Muscle layer of duodenum (tissue), 2 donors: ENCODE data around the gene C1QTNF7.
A peak's percentile ranks its signal among the peaks of the same experiment; 100 is the strongest.

ENCODE experiments used
- H3K27ac ChIP-seq: one replicate; pipeline ENCODE4 v1.7.0; 2013; ENCODE audit warnings: mild to moderate bottlenecking, low read length
- H3K27me3 ChIP-seq: one replicate; pipeline ENCODE4 v1.7.0; 2013; ENCODE audit warnings: low read depth, mild to moderate bottlenecking, control low read depth, low read length
- H3K36me3 ChIP-seq, 2 donors: one replicate each; pipeline ENCODE4 v1.7.0; 2013; ENCODE audit warnings: low read length in 2 of 2, control low read depth in 1 of 2, mild to moderate bottlenecking in 1 of 2; ENCODE audit not compliant: insufficient read depth in 2 of 2, control insufficient read depth in 1 of 2
- H3K4me1 ChIP-seq, 2 donors: one replicate each; pipeline ENCODE4 v1.7.0; 2013; ENCODE audit warnings: low read length in 2 of 2, mild to moderate bottlenecking in 2 of 2, control low read depth in 1 of 2, moderate library complexity in 1 of 2; ENCODE audit not compliant: insufficient read depth in 2 of 2, control insufficient read depth in 1 of 2
- H3K4me3 ChIP-seq, 2 donors: one replicate each; pipeline ENCODE4 v1.7.0; 2013; ENCODE audit warnings: low read length in 2 of 2, low read depth in 1 of 2, mild to moderate bottlenecking in 1 of 2
- H3K9me3 ChIP-seq, 2 donors: one replicate each; pipeline ENCODE4 v1.7.0; 2013; ENCODE audit warnings: low read length in 2 of 2, control low read depth in 1 of 2, mild to moderate bottlenecking in 1 of 2; ENCODE audit not compliant: control insufficient read depth in 1 of 2
- donor health status: healthy.

Gene C1QTNF7

DNA sequence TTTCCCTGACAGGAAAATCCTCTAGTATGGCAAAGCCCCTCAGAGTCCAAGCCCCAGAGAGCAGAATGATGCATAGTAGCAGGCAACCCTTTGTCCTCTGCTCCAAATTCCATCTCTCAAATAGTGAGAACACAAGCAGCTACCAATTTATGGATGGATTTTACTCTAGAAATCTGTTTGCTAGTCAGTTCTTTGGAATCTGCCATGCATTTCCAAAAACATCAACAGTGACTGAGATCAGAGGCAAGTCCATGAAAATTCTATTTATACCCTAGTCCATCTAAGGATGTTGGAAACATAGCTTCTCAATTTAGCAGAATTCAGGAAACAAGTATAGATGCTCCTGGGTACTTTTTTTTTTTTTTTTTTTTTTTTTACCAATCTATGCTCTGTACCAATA is 31.9 kb downstream of the C1QTNF7 start:
- Histone ChIP-seq H3K4me3 (no peak overlapping the region), H3K36me3 (no peaks in the 10 kb centered on the region), H3K27me3 (no peaks in the 10 kb centered on the region), H3K9me3 (no peaks in the 10 kb centered on the region), H3K27ac (no peak overlapping the region), H3K4me1 (no peaks in the 10 kb centered on the region)

DNA sequence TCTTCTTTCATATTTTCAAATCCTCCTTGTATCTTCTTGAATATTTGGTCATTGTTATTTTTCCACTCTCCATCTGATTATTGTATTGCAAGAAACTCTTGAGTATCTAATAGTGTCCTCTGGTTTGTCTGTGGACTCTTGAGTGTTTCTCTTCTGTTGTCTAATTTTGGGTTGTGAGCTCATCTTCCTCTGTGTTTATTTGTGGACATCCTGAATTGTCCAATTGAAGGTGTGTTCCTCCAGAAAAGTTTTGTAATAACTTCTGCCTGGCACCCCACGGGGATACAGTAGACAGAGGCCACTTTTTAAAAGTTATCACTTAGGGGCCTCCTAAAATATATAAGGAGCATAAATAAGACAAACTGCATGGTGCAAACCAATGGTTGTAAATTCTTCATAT is 38.8 kb downstream of the C1QTNF7 start:
- Histone ChIP-seq H3K4me1 (peaks cover 0 to 17% of the 10 kb centered on the region in 2 donors), H3K36me3 (no peaks in the 10 kb centered on the region), H3K27ac (no peak overlapping the region), H3K4me3 (no peak overlapping the region), H3K9me3 (no peaks in the 10 kb centered on the region), H3K27me3 (no peaks in the 10 kb centered on the region)

GRCh38 chr4:15469402-15470127 is 41.7 kb downstream of the C1QTNF7 start, which contains the start of gene CC2D2A:
Gene CC2D2A (plus strand): TSS chr4:15469882. CDS start chr4:15475933, 6,051 bp downstream.
- peak within 1 kb of the TSS; percentile 86 to 92 for H3K4me3 ChIP-seq
- H3K27ac ChIP-seq = peak within 1 kb of the TSS; percentile 27
- H3K4me1 ChIP-seq = peaks cover 0 to 41% of the 10 kb centered on the region in 2 donors
- H3K9me3 ChIP-seq = no peaks in the 10 kb centered on the region
- no peaks in the 10 kb centered on the region for H3K36me3 ChIP-seq
- H3K27me3 ChIP-seq = no peaks in the 10 kb centered on the region

GRCh38 chr4:15470128-15470475 is 42.3 kb downstream of the C1QTNF7 start:
- peak overlapping the region; percentile 86 to 92 for H3K4me3 ChIP-seq
- peak overlapping the region; percentile 27 for H3K27ac ChIP-seq
- H3K4me1 ChIP-seq = peaks cover 0 to 41% of the 10 kb centered on the region in 2 donors
- no peaks in the 10 kb centered on the region for H3K9me3 ChIP-seq
- H3K27me3 ChIP-seq = no peaks in the 10 kb centered on the region
- no peaks in the 10 kb centered on the region for H3K36me3 ChIP-seq

DNA sequence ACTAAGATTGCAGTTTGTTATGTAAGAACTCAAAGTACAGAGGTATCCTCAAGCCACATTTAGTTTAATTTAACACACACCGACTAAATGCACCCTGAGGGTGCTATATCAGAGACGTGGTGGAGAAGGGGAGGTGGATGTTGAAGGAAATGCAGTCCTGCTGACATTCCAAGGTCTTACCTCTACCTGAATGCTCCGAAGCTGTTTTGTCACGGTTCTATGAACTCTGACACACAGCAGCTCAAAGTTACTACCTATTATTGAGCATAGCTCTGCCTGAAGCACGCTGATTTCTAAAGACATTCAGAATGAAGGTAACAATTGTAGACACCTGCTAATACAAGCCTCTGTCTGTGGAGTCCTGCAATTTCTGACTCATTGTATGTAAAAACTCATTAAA is 48.6 kb downstream of the C1QTNF7 start:
- Histone ChIP-seq H3K27ac (no peak overlapping the region), H3K9me3 (no peaks in the 10 kb centered on the region)

GRCh38 chr4:15478724-15479088 is 50.9 kb downstream of the C1QTNF7 start:
- Histone ChIP-seq H3K27me3 (no peaks in the 10 kb centered on the region), H3K4me3 (peak overlapping the region in 1 of 2 donors; percentile 55), H3K9me3 (no peaks in the 10 kb centered on the region), H3K36me3 (peaks cover 12 to 39% of the 10 kb centered on the region in 2 donors), H3K4me1 (peaks cover 5 to 20% of the 10 kb centered on the region in 2 donors), H3K27ac (no peak overlapping the region)

More for the DNA sequence above, 48.6 kb downstream of the C1QTNF7 start:
- Histone ChIP-seq H3K36me3 (peaks cover 5 to 24% of the 10 kb centered on the region in 2 donors), H3K4me1 (peaks cover 5 to 40% of the 10 kb centered on the region in 2 donors), H3K4me3 (no peak overlapping the region), H3K27me3 (no peaks in the 10 kb centered on the region)

- peaks cover 5 to 14% of the 10 kb centered on the region in 2 donors for H3K4me1 ChIP-seq
- H3K36me3 ChIP-seq = peaks cover 15 to 41% of the 10 kb centered on the region in 2 donors
- peak overlapping the region; percentile 54 for H3K27ac ChIP-seq
- H3K27me3 ChIP-seq = no peaks in the 10 kb centered on the region
- peak overlapping the region; percentile 54 to 55 for H3K4me3 ChIP-seq
- no peaks in the 10 kb centered on the region for H3K9me3 ChIP-seq
Observed at GRCh38 chr4:15479089-15479912, 51.5 kb downstream of the C1QTNF7 start.

DNA sequence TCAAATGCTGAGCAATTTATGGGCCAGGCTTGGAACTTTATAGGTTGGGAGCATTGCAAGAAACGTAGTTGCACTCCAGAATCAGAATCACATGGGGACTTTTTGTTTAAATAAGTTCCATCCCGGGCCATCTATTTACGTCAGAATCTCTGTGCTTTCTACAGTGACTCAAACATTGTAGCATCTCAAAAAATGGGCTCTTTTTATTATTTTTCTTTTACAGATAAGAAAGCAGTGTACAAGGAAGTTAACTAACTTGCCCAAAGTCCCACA is 52.0 kb downstream of the C1QTNF7 start:
- no peaks in the 10 kb centered on the region for H3K27me3 ChIP-seq
- H3K27ac ChIP-seq = peak overlapping the region; percentile 54
- no peaks in the 10 kb centered on the region for H3K9me3 ChIP-seq
- peaks cover 5 to 14% of the 10 kb centered on the region in 2 donors for H3K4me1 ChIP-seq
- peak overlapping the region; percentile 54 to 55 for H3K4me3 ChIP-seq
- H3K36me3 ChIP-seq = peaks cover 15 to 47% of the 10 kb centered on the region in 2 donors

DNA sequence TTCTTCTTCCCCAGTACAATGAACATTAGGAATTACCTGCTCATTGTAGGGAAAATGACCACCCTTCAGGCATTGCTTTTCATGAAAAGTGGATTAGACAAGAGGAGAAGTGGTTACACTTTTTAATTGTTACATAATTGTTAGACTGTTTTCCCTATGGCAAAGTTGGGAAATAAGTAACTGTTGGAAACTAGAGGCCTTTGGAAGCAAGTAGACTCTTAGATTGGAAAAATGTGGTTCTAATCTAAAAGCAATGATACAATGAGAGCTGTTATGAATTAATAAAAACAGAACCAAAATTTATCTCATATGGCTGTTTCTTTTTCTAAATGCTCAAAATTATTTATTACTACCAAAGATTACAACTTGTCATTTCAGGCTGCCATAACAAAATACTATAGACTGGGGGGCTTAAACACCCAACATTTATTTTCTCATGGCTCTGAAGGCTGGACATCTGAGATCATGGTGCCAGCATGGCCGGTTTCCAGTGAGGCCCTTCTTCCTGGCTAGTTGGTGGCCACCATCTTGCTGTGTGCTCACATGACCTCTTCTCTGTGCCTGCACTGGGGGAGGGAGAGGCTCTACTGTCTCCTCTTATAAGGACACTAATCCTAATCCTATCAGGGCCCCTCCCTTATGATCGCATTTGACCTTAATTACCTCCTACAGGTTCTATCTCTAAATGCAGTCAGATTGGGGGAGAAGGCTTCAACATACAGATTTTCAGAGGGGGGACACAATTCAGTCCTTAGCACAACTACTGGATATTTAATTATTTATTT is 54.3 kb downstream of the C1QTNF7 start:
- peaks cover 5 to 14% of the 10 kb centered on the region in 2 donors for H3K4me1 ChIP-seq
- H3K36me3 ChIP-seq = peaks cover 11 to 44% of the 10 kb centered on the region in 2 donors
- no peaks in the 10 kb centered on the region for H3K27me3 ChIP-seq
- H3K9me3 ChIP-seq = peaks cover 0 to 4% of the 10 kb centered on the region in 2 donors
- no peak overlapping the region for H3K4me3 ChIP-seq
- no peak overlapping the region for H3K27ac ChIP-seq

GRCh38 chr4:15482842-15483241 is 55.0 kb downstream of the C1QTNF7 start:
- Histone ChIP-seq H3K36me3 (peaks cover 11 to 39% of the 10 kb centered on the region in 2 donors), H3K27ac (no peak overlapping the region), H3K4me1 (peaks cover 5 to 14% of the 10 kb centered on the region in 2 donors), H3K9me3 (peaks cover 0 to 5% of the 10 kb centered on the region in 2 donors), H3K4me3 (no peak overlapping the region), H3K27me3 (no peaks in the 10 kb centered on the region)

DNA sequence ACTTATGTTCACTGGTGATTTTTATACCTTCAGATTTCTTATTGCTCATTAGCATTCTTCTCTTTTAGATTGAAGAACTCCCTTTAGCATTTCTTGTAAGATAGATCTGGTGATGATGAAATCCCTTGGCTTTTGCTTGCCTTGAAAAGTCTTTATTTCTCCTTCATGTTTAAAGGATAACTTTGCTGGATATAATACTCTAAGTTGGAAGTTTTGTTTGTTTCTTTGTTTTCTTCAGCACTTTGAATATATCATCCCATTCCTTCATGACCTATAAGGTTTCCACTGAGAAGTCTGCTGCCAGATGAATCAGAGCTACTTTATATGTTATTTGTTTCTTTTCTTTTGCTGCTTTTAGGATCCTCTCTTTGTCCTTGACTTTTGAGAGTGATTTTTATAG is 60.3 kb downstream of the C1QTNF7 start:
- no peak overlapping the region for H3K27ac ChIP-seq
- H3K27me3 ChIP-seq = no peaks in the 10 kb centered on the region
- H3K36me3 ChIP-seq = peaks cover 4 to 39% of the 10 kb centered on the region in 2 donors
- no peak overlapping the region for H3K4me3 ChIP-seq
- no peaks in the 10 kb centered on the region for H3K4me1 ChIP-seq
- H3K9me3 ChIP-seq = peaks cover 0 to 7% of the 10 kb centered on the region in 2 donors
